ENCODE data around the gene ZNF841. TPM values are rescaled to one million over a fixed set of nuclear protein-coding genes. Genes with fewer than 3 reads are reported as not detected.
A peak's percentile ranks its signal among the peaks of the same experiment; 100 is the strongest.
"Not testable (repeated sequence)": the region's sequence is repeated elsewhere in the genome, so short reads cannot be mapped to it uniquely, and the experiment has no call there.

The ZNF841 gene
- total RNA-seq, 1 donor from 2014 or later, result 25.4 TPM

GRCh38 chr19:52070496-52070895 is 25.1 kb downstream of the ZNF841 start:
- TF ChIP-seq CTCF (IDR thresholded peaks at IDR 0.05; ENCODE audit: partially characterized antibody, unreplicated experiment), result no peak
- no peaks in the 10 kb centered on the region for H3K4me1 Mint-ChIP-seq (ENCODE audit: low read depth, unreplicated experiment)
- no peak overlapping the region for H3K4me3 Mint-ChIP-seq (ENCODE audit: unreplicated experiment)
- H3K9me3 Mint-ChIP-seq (ENCODE audit: unreplicated experiment), result peaks cover 12% of the 10 kb centered on the region
- no peaks in the 10 kb centered on the region for H3K27me3 Mint-ChIP-seq (ENCODE audit: unreplicated experiment)
- H3K27ac Mint-ChIP-seq (ENCODE audit: unreplicated experiment), result no peak overlapping the region
- no peak for DNase-seq
- H3K36me3 Mint-ChIP-seq (ENCODE audit: unreplicated experiment), result peaks cover 79% of the 10 kb centered on the region

- Mint-ChIP-seq H3K4me3 (ENCODE audit: unreplicated experiment) (no peak overlapping the region), H3K9me3 (ENCODE audit: unreplicated experiment) (peaks cover 18% of the 10 kb centered on the region), H3K36me3 (ENCODE audit: unreplicated experiment) (peaks cover 78% of the 10 kb centered on the region), H3K27me3 (ENCODE audit: unreplicated experiment) (no peaks in the 10 kb centered on the region), H3K4me1 (ENCODE audit: low read depth, unreplicated experiment) (no peaks in the 10 kb centered on the region), H3K27ac (ENCODE audit: unreplicated experiment) (no peak overlapping the region)
- DNase-seq, result no peak
- no peak for TF ChIP-seq CTCF (IDR thresholded peaks at IDR 0.05; ENCODE audit: partially characterized antibody, unreplicated experiment)
These were observed 25.9 kb downstream of the ZNF841 start for GRCh38 chr19:52069653-52070052.

- no peak for TF ChIP-seq CTCF (IDR thresholded peaks at IDR 0.05; ENCODE audit: partially characterized antibody, unreplicated experiment)
- H3K4me1 Mint-ChIP-seq (ENCODE audit: low read depth, unreplicated experiment), result no peaks in the 10 kb centered on the region
- H3K9me3 Mint-ChIP-seq (ENCODE audit: unreplicated experiment), result peaks cover 20% of the 10 kb centered on the region
- peaks cover 66% of the 10 kb centered on the region for H3K36me3 Mint-ChIP-seq (ENCODE audit: unreplicated experiment)
- no peaks in the 10 kb centered on the region for H3K27me3 Mint-ChIP-seq (ENCODE audit: unreplicated experiment)
- H3K27ac Mint-ChIP-seq (ENCODE audit: unreplicated experiment), result no peak overlapping the region
- DNase-seq, result no peak
- H3K4me3 Mint-ChIP-seq (ENCODE audit: unreplicated experiment), result no peak overlapping the region
These were observed 29.2 kb downstream of the ZNF841 start for GRCh38 chr19:52066258-52066863.

- Mint-ChIP-seq H3K27ac (ENCODE audit: unreplicated experiment) (peak overlapping the region; percentile 28), H3K27me3 (ENCODE audit: unreplicated experiment) (peaks cover under 1% of the 10 kb centered on the region), H3K36me3 (ENCODE audit: unreplicated experiment) (peaks cover 65% of the 10 kb centered on the region), H3K9me3 (ENCODE audit: unreplicated experiment) (peaks cover 22% of the 10 kb centered on the region), H3K4me1 (ENCODE audit: low read depth, unreplicated experiment) (no peaks in the 10 kb centered on the region), H3K4me3 (ENCODE audit: unreplicated experiment) (no peak overlapping the region)
- DNase-seq, result no peak
- TF ChIP-seq CTCF (IDR thresholded peaks at IDR 0.05; ENCODE audit: partially characterized antibody, unreplicated experiment), result no peak
These were observed 30.2 kb downstream of the ZNF841 start for GRCh38 chr19:52065399-52065798.

- DNase-seq; H3K4me1 Mint-ChIP-seq (ENCODE audit: low read depth, unreplicated experiment); H3K27me3 Mint-ChIP-seq (ENCODE audit: unreplicated experiment); H3K27ac Mint-ChIP-seq (ENCODE audit: unreplicated experiment); H3K4me3 Mint-ChIP-seq (ENCODE audit: unreplicated experiment): not testable (repeated sequence)
- peaks cover 23% of the 10 kb centered on the region for H3K9me3 Mint-ChIP-seq (ENCODE audit: unreplicated experiment)
- H3K36me3 Mint-ChIP-seq (ENCODE audit: unreplicated experiment), result peaks cover 43% of the 10 kb centered on the region
These were observed 39.1 kb downstream of the ZNF841 start for GRCh38 chr19:52056480-52056879.

- Mint-ChIP-seq H3K27me3 (ENCODE audit: unreplicated experiment) (peaks cover 12% of the 10 kb centered on the region), H3K36me3 (ENCODE audit: unreplicated experiment) (peaks cover 34% of the 10 kb centered on the region), H3K9me3 (ENCODE audit: unreplicated experiment) (peaks cover 29% of the 10 kb centered on the region)
- H3K4me1 Mint-ChIP-seq (ENCODE audit: low read depth, unreplicated experiment); H3K27ac Mint-ChIP-seq (ENCODE audit: unreplicated experiment); DNase-seq; H3K4me3 Mint-ChIP-seq (ENCODE audit: unreplicated experiment): not testable (repeated sequence)
These were observed 43.8 kb downstream of the ZNF841 start for GRCh38 chr19:52051736-52052135.
